HG03354 (cell line): ENCODE results near the gene C14orf119.

Source experiments
- ATAC-seq: cut with Tn5 transposase; IDR thresholded peaks from one replicate; pipeline ENCODE4 v1.9.1; 2021; ENCODE audit warnings: mild to moderate bottlenecking; ENCODE audit not compliant: unreplicated experiment, poor library complexity, severe bottlenecking

C14orf119 gene

GRCh38 chr14:23058654-23059504 lies 36.4 kb upstream of the C14orf119 start:
- no peak for ATAC-seq

GRCh38 chr14:23060536-23061260 lies 34.6 kb upstream of the C14orf119 start:
- no peak for ATAC-seq

DNA sequence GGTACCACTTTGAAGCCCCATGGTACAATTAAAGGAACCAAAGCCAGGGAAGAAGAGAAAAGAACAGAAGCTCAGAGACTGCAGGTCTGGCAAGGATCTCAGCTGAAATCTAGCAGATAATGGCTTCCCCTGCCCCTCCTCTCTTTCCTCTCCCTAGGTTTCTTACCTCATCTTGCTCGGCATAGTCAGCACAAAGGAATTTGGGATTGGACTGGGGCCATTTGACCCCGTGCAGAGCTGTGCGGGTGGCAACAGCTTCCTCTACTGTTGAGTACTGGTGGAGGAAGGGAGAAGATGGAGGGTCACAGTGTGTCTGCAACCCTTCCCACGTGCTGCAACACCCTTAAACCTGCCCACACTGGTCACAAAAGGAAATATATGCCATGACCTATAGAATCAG lies 33.3 kb upstream of the C14orf119 start:
- ATAC-seq, result no peak

DNA sequence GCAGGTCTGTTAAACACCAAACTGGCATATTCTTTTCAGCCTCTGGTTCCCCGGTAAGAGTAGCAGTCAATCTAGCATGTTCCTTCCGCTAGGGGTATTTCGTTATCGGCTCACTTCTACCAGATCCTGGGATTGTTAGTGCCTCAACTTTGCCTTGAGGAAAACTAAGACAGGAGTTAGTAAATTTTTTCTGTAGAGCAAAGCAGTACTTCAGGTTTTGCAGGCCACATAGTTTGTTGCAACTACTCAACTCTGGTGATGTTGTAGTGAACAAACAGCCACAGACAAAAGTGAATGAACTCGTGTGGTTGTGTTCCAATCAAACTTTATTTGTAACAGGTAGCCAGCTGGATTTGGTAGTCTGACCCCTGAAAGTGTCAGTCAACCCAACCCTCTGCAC lies 31.7 kb upstream of the C14orf119 start:
- ATAC-seq, result no peak

GRCh38 chr14:23066368-23066767 lies 28.9 kb upstream of the C14orf119 start:
- no peak for ATAC-seq

GRCh38 chr14:23066855-23067744 lies 28.2 kb upstream of the C14orf119 start:
- no peak for ATAC-seq

DNA sequence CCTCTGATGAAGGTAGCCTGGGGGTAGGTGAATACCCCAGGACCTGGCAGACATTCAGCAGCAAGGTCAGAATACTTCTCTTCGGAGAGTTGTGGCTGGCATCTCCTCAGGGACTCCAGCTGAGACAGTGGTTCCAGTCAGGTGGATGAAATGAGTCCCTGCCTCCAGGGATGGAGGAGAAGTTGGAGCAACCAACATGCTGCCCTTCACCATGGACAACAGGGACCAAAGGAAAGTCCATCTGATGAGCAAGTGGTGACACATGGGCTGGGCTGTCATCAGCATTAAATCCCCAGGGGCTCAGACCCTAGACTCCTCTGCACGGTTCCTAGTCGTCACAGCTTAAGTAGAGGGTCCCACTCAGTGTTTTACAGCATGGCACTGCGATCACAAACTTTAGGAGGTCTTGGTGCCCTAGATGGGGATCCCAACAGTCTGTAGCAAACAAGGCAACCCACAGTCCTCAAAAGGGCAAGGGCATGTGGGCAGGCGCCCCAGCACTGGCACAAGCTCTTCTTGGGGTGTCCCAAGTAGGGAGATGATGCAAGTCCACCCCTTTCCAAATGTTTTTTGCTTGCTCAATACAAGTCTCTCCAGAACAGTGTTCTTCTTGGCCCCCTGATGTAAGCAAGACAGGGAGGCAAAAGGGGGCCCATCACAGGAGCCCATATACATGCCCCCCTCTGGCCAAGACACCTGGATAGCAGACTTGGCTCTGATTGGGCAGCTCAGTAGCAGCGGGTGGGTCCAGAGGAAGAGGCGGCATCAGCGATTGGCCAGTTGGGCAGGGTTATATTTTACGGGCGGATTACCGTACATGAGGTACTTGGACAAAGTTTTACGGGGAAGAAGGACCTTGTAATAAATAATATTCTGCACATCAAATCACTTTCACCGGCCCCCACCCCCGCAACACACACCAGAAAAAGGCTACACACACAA lies 27.2 kb upstream of the C14orf119 start:
- no peak for ATAC-seq

DNA sequence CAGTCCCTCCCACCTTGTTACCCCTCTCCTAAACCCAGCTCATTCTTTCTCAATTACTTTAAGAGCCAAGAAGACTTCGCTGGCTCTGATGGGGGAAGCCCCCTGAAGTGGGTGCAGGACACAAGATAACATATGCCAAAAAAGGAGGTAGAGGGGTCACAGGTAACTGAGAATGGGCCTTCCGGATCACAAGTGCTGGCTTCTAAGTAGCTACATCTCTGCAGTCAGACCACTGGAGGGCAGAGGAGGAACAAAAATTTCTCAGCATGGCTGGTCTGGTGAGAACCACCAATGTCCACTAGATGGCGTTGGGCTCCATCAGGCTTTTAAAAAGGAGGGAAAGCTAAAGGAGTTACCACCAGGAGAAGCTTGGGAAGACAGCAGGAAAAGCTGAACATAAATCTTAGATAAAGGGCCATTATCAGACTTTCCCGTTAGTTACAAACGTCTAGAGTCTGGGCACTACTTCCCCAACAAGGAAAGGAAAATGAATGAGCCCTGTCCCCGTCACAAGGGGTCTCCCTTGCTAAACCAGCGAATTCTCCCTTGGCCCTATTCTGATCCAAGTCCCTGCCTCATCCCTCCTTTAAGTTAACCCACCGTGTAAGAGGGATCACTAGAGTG lies 26.4 kb upstream of the C14orf119 start:
- ATAC-seq, result peak; percentile 80

DNA sequence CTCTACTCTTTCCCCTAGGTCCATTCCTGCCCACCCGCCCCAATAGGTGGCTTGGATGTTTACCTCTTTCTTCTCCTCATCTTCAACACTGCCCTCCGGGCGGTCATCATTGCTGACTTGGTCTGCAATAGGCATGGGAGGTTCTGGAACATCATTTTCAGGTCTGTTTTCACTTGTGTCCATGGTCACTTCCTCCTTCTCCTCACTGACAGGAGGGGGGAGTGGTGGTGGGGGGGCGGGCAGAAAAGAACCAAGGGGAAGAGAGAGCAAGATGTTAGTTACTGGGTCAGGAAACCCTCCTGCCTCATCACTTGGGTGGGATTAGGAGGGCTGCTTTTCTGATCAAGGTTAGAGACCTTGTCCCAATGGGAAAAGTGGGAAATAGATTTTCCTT lies 25.9 kb upstream of the C14orf119 start:
- ATAC-seq, result no peak

DNA sequence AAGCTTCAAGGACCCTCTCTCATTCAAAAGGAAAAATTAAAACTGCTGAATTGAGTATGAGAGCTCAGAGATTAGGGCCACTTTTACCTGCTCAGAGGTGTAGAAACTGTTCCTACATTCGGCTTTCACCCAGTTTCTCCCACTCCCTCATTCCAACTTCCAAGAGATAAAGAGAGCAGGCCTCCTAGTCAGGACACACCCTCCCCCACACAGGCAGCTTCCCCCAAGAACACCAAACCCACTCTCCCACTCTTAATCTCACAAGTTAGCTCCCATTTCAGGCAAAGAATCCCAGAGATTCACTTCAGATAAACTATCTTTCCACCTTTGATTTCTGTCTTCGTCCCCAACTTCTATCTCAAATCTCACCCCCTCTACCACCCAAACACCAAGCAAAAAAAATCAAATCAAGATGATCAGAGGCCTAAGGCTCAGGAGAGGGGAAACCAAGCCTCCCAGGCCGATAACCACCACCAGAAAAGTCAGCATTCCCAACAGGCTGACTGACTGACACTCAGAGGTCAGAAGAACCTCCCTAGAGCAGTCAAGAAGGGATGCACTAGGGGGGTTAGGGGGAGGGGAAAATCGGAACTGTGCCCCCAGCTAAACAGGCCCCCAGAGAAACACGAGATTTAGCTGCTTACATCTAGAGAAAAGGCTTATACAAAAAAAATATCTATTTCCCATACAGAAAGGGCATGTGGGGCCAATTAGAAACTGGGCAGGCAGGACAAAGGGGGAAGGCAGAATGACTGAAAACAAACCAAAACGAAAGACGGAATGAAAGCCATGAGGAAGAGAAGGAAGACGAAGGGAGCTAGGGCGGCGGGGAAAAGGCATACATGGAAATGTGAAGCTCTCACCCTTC lies 24.8 kb upstream of the C14orf119 start:
- ATAC-seq, result no peak

GRCh38 chr14:23071244-23071920 lies 23.9 kb upstream of the C14orf119 start:
- ATAC-seq, result peak; percentile 89

DNA sequence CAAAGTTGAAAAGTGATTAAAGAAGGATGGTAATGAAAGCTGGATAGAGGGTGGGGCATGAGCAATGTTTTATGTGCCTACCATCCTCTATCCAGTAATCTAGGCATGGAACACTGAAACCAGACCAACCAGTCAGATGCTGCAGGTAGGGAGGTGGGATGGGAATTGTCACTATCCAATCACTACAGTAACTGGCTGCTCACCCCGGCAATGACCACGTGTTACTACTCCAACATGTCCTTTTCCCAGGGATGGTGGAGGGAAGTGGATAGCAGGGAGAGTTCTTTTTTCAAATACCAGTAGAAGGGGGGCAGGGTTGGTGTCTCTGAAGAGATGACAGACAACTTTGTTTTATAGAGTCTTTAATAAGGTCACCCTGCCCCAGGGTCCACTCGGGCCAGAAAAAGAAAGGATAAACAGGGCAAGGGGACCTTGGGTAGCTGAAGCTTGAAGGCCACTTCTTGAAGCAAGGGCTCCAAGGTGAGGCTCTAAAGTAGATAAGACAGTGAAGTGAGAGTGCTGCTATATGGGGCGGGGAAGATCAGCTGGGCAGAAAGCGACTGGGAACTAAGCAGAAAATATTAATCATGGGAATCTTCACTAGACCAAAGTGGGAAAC lies 23.3 kb upstream of the C14orf119 start:
- ATAC-seq, result no peak

DNA sequence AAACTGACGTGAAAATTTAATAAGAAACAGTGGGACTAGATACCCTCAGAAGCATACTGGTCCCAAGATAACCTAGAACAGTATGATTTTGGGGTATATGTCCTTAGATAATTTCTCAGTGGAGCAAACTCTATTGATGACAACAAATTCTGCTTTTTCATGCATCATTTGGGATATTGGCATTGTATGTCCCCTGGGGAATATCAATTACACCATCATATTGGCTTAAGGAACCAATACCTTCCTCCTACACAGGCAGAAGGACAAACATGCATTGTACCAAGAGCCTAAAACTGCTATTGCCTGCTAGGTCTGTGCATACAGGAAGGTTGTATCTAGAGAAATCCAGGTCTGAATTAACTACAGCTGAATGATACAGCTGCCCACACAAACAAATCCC lies 20.4 kb upstream of the C14orf119 start:
- no peak for ATAC-seq

- no peak for ATAC-seq
Measured at GRCh38 chr14:23076785-23077408, 18.4 kb upstream of the C14orf119 start.

GRCh38 chr14:23077962-23078361 lies 17.3 kb upstream of the C14orf119 start:
- no peak for ATAC-seq

- ATAC-seq, result no peak
Measured at GRCh38 chr14:23078692-23079116, 16.6 kb upstream of the C14orf119 start.
